Measurements from ENCODE around the gene DYNC1I2.
"Not testable (repeated sequence)": the region's sequence is repeated elsewhere in the genome, so short reads cannot be mapped to it uniquely, and the experiment has no call there.

The DYNC1I2 gene

DNA sequence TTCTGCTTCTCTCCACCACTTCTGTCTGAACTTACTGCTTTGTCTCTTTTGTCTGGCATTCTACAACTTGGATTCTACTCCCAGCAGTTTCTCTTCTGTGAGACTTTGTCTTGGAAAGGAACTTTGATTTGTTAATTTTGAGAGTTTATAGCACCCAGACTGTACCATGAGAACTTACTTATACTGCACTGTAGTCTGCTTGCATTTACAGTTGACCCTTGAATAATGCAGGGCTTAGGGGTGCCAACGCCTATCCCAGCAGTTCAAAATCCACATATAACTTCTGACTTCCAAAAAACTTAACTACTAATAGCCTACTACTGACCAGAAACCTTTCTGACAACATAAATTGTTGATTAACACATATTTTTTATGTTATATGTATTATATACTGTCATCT is 55.5 kb downstream of the DYNC1I2 start:
- no peak overlapping the region for H3K27ac Mint-ChIP-seq
- DNase-seq (no peak), ATAC-seq (no peak)
- H3K4me3 Mint-ChIP-seq = no peak overlapping the region
- no peaks in the 10 kb centered on the region for H3K9me3 Mint-ChIP-seq
- H3K4me1 Mint-ChIP-seq = no peaks in the 10 kb centered on the region
- H3K27me3 Mint-ChIP-seq = no peaks in the 10 kb centered on the region

- ATAC-seq (no peak), DNase-seq (no peak)
- H3K27ac Mint-ChIP-seq = no peak overlapping the region
- no peaks in the 10 kb centered on the region for H3K4me1 Mint-ChIP-seq
- H3K9me3 Mint-ChIP-seq = no peaks in the 10 kb centered on the region
- no peaks in the 10 kb centered on the region for H3K27me3 Mint-ChIP-seq
- no peak overlapping the region for H3K4me3 Mint-ChIP-seq
These were observed 57.9 kb downstream of the DYNC1I2 start for GRCh38 chr2:171745141-171745540.

GRCh38 chr2:171745806-171746205 is 58.5 kb downstream of the DYNC1I2 start:
- Mint-ChIP-seq H3K27me3 (no peaks in the 10 kb centered on the region), H3K27ac (no peak overlapping the region), H3K9me3 (no peaks in the 10 kb centered on the region), H3K4me1 (no peaks in the 10 kb centered on the region), H3K4me3 (no peak overlapping the region)
- DNase-seq = no peak
- no peak for ATAC-seq

- H3K27me3 Mint-ChIP-seq = no peaks in the 10 kb centered on the region
- DNase-seq = no peak
- H3K4me3 Mint-ChIP-seq = no peak overlapping the region
- no peak overlapping the region for H3K27ac Mint-ChIP-seq
- H3K4me1 Mint-ChIP-seq = no peaks in the 10 kb centered on the region
- no peak for ATAC-seq
- no peaks in the 10 kb centered on the region for H3K9me3 Mint-ChIP-seq
These were observed 60.1 kb downstream of the DYNC1I2 start for GRCh38 chr2:171747371-171747770.

GRCh38 chr2:171754254-171754939 is 67.1 kb downstream of the DYNC1I2 start:
- no peak for ATAC-seq
- no peak overlapping the region for H3K27ac Mint-ChIP-seq

GRCh38 chr2:171758762-171759161 is 71.5 kb downstream of the DYNC1I2 start:
- peaks cover 23 to 36% of the 10 kb centered on the region in 2 donors for H3K9me3 Mint-ChIP-seq
- not testable (repeated sequence) for H3K27me3 Mint-ChIP-seq, H3K4me3 Mint-ChIP-seq, H3K27ac Mint-ChIP-seq, H3K4me1 Mint-ChIP-seq, DNase-seq, ATAC-seq

More at GRCh38 chr2:171754254-171754939, 67.1 kb downstream of the DYNC1I2 start:
- H3K4me1 Mint-ChIP-seq = no peaks in the 10 kb centered on the region
- H3K27me3 Mint-ChIP-seq = no peaks in the 10 kb centered on the region
- no peak overlapping the region for H3K4me3 Mint-ChIP-seq
- peaks cover 23 to 25% of the 10 kb centered on the region in 2 donors for H3K9me3 Mint-ChIP-seq
- no peak for DNase-seq

- H3K27me3 Mint-ChIP-seq, H3K4me3 Mint-ChIP-seq, ATAC-seq, DNase-seq, H3K27ac Mint-ChIP-seq, H3K4me1 Mint-ChIP-seq: not testable (repeated sequence)
- H3K9me3 Mint-ChIP-seq = peaks cover 18 to 31% of the 10 kb centered on the region in 2 donors
These were observed 73.9 kb downstream of the DYNC1I2 start for GRCh38 chr2:171761176-171761575.

GRCh38 chr2:171762879-171763573 is 75.8 kb downstream of the DYNC1I2 start:
- no peak for ATAC-seq
- Mint-ChIP-seq H3K9me3 (peaks cover 6 to 23% of the 10 kb centered on the region in 2 donors), H3K4me3 (no peak overlapping the region), H3K27me3 (no peaks in the 10 kb centered on the region), H3K4me1 (no peaks in the 10 kb centered on the region), H3K27ac (peak overlapping the region in 1 of 2 donors; percentile 50)
- no peak for DNase-seq

GRCh38 chr2:171763602-171764001 is 76.3 kb downstream of the DYNC1I2 start:
- DNase-seq = no peak
- Mint-ChIP-seq H3K27ac (no peak overlapping the region), H3K27me3 (no peaks in the 10 kb centered on the region), H3K4me3 (no peak overlapping the region), H3K4me1 (no peaks in the 10 kb centered on the region), H3K9me3 (peaks cover under 1 to 17% of the 10 kb centered on the region in 2 donors)
- ATAC-seq = no peak

GRCh38 chr2:171771463-171771862 is 84.2 kb downstream of the DYNC1I2 start:
- Mint-ChIP-seq H3K4me1 (no peaks in the 10 kb centered on the region), H3K4me3 (no peak overlapping the region), H3K27me3 (no peaks in the 10 kb centered on the region), H3K9me3 (peaks cover 7 to 10% of the 10 kb centered on the region in 2 donors), H3K27ac (no peak overlapping the region)
- DNase-seq = no peak
- no peak for ATAC-seq

DNA sequence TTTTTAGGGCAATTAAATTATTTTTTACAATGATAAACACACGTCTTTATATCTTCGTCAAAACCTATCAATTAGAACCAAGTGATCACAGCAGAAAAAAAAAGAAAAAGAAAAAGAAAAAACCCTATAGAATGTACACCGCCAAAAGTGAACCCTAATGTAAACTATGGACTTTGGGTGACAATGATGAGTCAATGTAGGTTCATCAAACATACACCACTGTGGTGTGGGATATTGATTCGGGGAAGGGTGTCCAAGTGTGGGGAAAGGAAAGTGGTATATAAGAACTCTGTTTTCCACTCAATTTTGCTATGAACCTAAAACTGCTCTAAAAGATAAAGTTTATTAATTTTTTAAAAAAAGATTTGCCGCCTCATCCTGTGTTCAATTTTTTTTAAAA is 85.1 kb downstream of the DYNC1I2 start:
- Mint-ChIP-seq H3K27me3 (no peaks in the 10 kb centered on the region), H3K27ac (no peak overlapping the region), H3K4me1 (no peaks in the 10 kb centered on the region), H3K4me3 (no peak overlapping the region), H3K9me3 (peaks cover 7 to 10% of the 10 kb centered on the region in 2 donors)
- ATAC-seq (no peak), DNase-seq (no peak)

- not testable (repeated sequence) for H3K27ac Mint-ChIP-seq, H3K27me3 Mint-ChIP-seq, DNase-seq, H3K4me1 Mint-ChIP-seq, ATAC-seq, H3K4me3 Mint-ChIP-seq
- H3K9me3 Mint-ChIP-seq = peaks cover 14 to 16% of the 10 kb centered on the region in 2 donors
These were observed 87.3 kb downstream of the DYNC1I2 start for GRCh38 chr2:171774581-171774980.

DNA sequence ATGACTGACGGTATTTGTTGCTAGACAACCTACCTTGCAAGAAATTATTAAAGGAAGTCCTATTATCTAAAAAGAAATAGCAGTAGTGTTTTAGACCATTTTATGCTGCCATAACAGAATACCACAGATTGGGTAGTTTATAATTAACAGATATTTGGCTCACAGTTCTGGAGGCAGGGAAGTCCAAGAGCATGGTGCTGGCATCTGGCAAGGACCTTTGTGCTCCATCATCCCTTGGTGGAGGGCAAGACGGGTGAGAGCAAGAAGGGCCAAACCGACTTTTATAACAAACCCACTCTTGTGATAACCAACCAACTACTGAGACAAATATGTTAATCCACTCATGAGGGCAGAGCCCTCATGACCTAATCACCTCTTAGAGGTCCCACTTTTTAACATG is 91.2 kb downstream of the DYNC1I2 start:
- no peak overlapping the region for H3K27ac Mint-ChIP-seq
- H3K27me3 Mint-ChIP-seq = no peaks in the 10 kb centered on the region
- DNase-seq = no peak
- H3K4me1 Mint-ChIP-seq = no peaks in the 10 kb centered on the region
- H3K4me3 Mint-ChIP-seq = no peak overlapping the region
- peaks cover 7 to 8% of the 10 kb centered on the region in 2 donors for H3K9me3 Mint-ChIP-seq
- no peak for ATAC-seq

DNA sequence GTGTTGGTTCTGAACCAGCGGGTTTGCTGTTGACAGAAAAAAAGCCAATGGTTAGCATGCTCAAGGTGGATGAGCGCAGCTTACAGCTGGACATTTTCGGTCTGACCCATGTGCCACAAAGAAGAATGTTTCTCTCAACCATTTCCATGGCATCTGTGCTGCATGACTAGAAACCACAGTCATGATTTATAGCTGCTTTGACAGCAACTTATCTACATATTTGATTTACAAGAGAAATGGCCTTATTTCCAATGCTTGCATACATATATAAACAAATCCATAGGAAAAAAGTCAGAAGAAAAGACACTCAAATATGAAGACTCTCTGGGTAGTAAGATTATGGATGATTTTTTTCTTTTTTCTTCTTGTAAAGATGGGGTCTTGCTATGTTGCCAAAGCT is 98.2 kb downstream of the DYNC1I2 start:
- ATAC-seq (no peak), DNase-seq (no peak)
- no peak overlapping the region for H3K4me3 Mint-ChIP-seq
- peaks cover 5% of the 10 kb centered on the region for H3K4me1 Mint-ChIP-seq
- no peaks in the 10 kb centered on the region for H3K9me3 Mint-ChIP-seq
- no peak overlapping the region for H3K27ac Mint-ChIP-seq
- H3K27me3 Mint-ChIP-seq = no peaks in the 10 kb centered on the region

DNA sequence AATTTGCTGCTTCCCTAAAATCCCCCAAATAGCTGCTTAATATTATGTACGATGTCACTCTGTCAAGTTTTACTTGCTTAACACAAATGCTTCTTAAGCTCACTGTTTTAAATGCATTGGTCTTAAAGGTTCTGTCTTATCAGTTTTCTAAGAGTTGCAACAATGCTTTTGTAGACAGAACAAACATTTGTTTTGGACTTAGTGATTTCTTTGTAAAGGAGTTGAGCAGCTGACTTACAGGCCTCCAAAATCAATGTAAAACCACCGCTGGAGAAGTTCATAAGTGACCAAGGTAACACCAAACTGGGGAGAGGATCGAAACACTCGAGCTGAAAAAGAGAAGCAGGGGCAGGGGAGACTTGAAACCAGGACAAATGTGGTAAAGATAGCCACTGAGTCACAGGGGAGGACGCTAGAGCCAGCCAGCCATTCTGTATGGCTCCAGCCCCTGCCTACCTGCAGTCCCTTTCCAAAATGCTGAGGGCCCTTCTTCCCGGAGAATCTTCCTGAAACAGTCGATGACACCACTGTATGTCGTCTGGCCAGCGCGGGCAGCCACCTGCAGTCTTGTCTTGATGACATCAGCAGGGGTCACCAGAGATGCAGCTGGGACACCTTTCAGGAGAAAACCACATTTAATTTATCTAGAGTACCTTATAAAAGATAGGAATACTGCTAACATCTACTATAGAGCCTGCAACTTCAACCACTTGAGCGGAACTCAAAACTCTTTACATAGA is 100.2 kb downstream of the DYNC1I2 start:
- ATAC-seq = no peak
- no peaks in the 10 kb centered on the region for H3K27me3 Mint-ChIP-seq
- peaks cover 5% of the 10 kb centered on the region for H3K4me1 Mint-ChIP-seq
- DNase-seq = no peak
- H3K27ac Mint-ChIP-seq = no peak overlapping the region
- H3K4me3 Mint-ChIP-seq = no peak overlapping the region
- no peaks in the 10 kb centered on the region for H3K9me3 Mint-ChIP-seq
